NCI-H2171 (cell line): Measurements from ENCODE around the gene CEP126.

Experiments used
- DNase-seq: peaks from one replicate; lab custom pipeline; 2025; lab: John Stamatoyannopoulos, UW

The CEP126 gene

GRCh38 chr11:102012946-102013345 is 98.1 kb downstream of the CEP126 start:
- no peak for DNase-seq

DNA sequence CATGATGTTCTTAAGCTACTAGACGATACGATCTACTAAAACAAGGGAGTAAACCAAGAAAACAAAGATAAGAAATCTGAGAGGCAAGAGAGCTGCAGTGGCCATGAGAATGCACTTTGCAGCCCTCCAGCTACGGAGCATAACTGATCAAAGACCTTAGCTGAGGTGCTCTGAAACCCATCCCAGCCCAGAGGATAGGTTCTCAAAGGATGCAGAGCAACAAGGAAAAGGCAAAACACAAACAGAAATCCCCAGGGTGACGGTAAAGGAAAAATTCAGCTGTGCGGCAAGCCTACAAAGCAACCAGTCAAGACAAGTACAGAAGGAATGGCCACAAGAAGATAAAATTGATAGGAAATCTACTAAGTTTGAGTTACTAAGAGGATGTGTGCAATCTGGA is 99.9 kb downstream of the CEP126 start:
- no peak for DNase-seq

DNA sequence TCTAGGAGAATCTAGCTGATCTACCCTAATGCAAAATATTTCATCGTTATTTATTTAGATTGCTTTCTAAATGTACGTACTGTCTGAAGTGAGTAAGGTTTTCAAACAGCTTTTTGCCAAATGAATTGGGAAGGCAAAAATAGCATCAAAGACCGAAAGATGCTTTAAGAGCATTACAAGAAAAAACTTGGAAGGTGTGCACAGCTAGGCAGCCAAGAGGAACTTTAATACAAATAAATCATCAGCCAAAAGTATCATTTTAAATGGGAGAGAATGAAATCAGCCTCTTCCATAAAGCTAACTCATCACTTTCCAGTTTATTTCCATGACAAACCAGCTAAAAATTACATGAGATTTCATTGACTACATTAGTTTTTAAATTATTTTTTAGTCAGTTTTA is 102.2 kb downstream of the CEP126 start:
- DNase-seq = no peak

DNA sequence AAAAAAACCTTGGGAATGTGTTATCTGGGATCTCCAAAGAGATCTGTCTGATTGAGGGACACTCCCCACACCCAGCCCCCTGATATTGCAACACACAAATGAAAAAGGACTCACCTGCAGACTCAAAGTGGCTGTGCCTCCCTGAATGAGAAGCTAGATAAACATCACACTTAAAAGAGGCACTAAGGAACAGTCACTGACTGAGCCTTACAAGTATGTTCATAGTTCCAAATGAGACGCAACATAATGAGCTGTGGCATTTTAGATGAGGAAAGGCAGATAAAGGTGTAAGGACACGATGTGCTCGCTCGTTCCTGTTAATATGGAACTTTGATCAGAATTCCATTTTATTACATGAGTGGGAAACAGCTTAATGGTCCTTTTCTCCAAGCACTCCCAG is 111.4 kb downstream of the CEP126 start:
- DNase-seq = no peak

DNA sequence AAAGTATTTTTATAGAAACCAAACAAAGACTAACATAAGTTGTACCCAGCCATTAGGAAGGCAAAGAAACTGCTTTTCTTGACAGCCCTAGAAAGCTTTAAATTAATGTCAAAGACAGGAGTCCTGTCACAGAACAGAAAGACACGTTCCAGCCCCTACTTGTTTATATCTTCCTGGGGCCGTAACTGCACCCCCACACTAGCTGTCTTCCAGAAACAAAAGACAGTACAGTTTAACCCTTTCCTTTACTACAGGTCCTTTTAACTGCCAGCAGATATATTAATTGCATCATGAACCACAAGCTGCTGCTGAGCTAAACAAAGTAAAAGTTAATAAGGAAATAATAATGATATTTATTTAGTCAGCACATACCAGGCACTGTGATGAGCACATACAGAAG is 112.1 kb downstream of the CEP126 start:
- DNase-seq = no peak

GRCh38 chr11:102036757-102037156 is 121.9 kb downstream of the CEP126 start:
- DNase-seq = no peak

GRCh38 chr11:102046841-102047240 is 132.0 kb downstream of the CEP126 start:
- no peak for DNase-seq

GRCh38 chr11:102047305-102047924 is 132.6 kb downstream of the CEP126 start, which contains the start of gene CFAP300:
TSS of gene CFAP300 (plus strand) at chr11:102047437. CDS start at chr11:102047471, 34 bp downstream.
- DNase-seq = peak; percentile 21
